Upper lobe of left lung (tissue), 4 donors: ENCODE data around the gene CTDNEP1.

Experiments used
- CTCF ChIP-seq, 6 experiments: fragments of 450-650 bp in 4 of 6; fragments of 200-600 bp in 2 of 6; sonication (generic) in 2 of 6; IDR thresholded peaks; one replicate each; pipeline ENCODE4 v1.5.1; 2016 to 2019; ENCODE audit warnings: antibody characterized with exemption in 6 of 6
- POLR2AphosphoS5 ChIP-seq, 2 donors: sonication (generic); formaldehyde crosslinking; IDR thresholded peaks; one replicate each; pipeline ENCODE4 v1.5.1; 2017; ENCODE audit warnings: antibody characterized with exemption in 2 of 2

- no peak for TF ChIP-seq CTCF (IDR thresholded peaks at IDR 0.05)
- TF ChIP-seq POLR2AphosphoS5 (IDR thresholded peaks at IDR 0.05), result no peak
Measured at GRCh38 chr17:7216242-7217112, 35.1 kb downstream of the CTDNEP1 start.
